GM18498 (cell line): Measurements from ENCODE around the gene UBE2M.

ENCODE experiments used
- ATAC-seq: cut with Tn5 transposase; IDR thresholded peaks from one replicate; pipeline ENCODE4 v1.9.1; 2021; ENCODE audit warnings: mild to moderate bottlenecking, moderate library complexity; ENCODE audit not compliant: unreplicated experiment

UBE2M gene

GRCh38 chr19:58571575-58571947 is 13.2 kb upstream of the UBE2M start:
- no peak for ATAC-seq

GRCh38 chr19:58570770-58571574 is 12.6 kb upstream of the UBE2M start:
- ATAC-seq = no peak

GRCh38 chr19:58569943-58570670 is 11.7 kb upstream of the UBE2M start:
- no peak for ATAC-seq

GRCh38 chr19:58569191-58569942 is 11.0 kb upstream of the UBE2M start:
- ATAC-seq = no peak

- no peak for ATAC-seq
Measured at GRCh38 chr19:58568453-58569130, 10.2 kb upstream of the UBE2M start.

GRCh38 chr19:58566989-58567388 is 8.6 kb upstream of the UBE2M start:
- ATAC-seq = no peak

- ATAC-seq = no peak
Measured at GRCh38 chr19:58563823-58564222, 5.4 kb upstream of the UBE2M start.

GRCh38 chr19:58563034-58563573 is 4.7 kb upstream of the UBE2M start:
- no peak for ATAC-seq

- ATAC-seq = no peak
Measured at GRCh38 chr19:58562122-58563033, 4.0 kb upstream of the UBE2M start.

- no peak for ATAC-seq
Measured at GRCh38 chr19:58561373-58562121, 3.1 kb upstream of the UBE2M start.

GRCh38 chr19:58560921-58561320 is 2.5 kb upstream of the UBE2M start:
- no peak for ATAC-seq

GRCh38 chr19:58560007-58560887 is 1.8 kb upstream of the UBE2M start:
- ATAC-seq = no peak

- ATAC-seq = peak; percentile 28
Measured at GRCh38 chr19:58559275-58560006, 1.0 kb upstream of the UBE2M start.

- peak; percentile 66 for ATAC-seq
Measured at GRCh38 chr19:58558623-58559274, 338 bp upstream of the UBE2M start.

- ATAC-seq = no peak
Measured at GRCh38 chr19:58557221-58558065, 968 bp downstream of the UBE2M start.

GRCh38 chr19:58556622-58557220 is 1.7 kb downstream of the UBE2M start:
- no peak for ATAC-seq
